GM20000 (cell line): ENCODE results near the gene MDP1.

Experiments
- DNase-seq: peaks from one replicate; pipeline ENCODE4 v3.0.0; 2012; ENCODE audit warnings: low spot score
- CTCF ChIP-seq: IDR thresholded peaks from 2 replicates; pipeline ENCODE4 v1.5.1; 2012; ENCODE audit warnings: mild to moderate bottlenecking, control low read depth; ENCODE audit errors: extremely low read depth, missing control alignments

Gene MDP1

GRCh38 chr14:24179961-24180796 lies 35.7 kb downstream of the MDP1 start:
- TF ChIP-seq CTCF = no peak
- DNase-seq = no peak

GRCh38 chr14:24179294-24179960 lies 36.4 kb downstream of the MDP1 start:
- DNase-seq = no peak
- TF ChIP-seq CTCF = no peak

GRCh38 chr14:24178399-24179178 lies 37.3 kb downstream of the MDP1 start:
- no peak for TF ChIP-seq CTCF
- DNase-seq = no peak

- TF ChIP-seq CTCF = no peak
- no peak for DNase-seq
Observed at GRCh38 chr14:24177891-24178290, 38.0 kb downstream of the MDP1 start.

- no peak for DNase-seq
- TF ChIP-seq CTCF = no peak
Observed at GRCh38 chr14:24177041-24177825, 38.6 kb downstream of the MDP1 start.

GRCh38 chr14:24176599-24176998 lies 39.3 kb downstream of the MDP1 start:
- DNase-seq = no peak
- TF ChIP-seq CTCF = no peak
